Measurements from ENCODE around the gene EPHA7.

The EPHA7 gene

DNA sequence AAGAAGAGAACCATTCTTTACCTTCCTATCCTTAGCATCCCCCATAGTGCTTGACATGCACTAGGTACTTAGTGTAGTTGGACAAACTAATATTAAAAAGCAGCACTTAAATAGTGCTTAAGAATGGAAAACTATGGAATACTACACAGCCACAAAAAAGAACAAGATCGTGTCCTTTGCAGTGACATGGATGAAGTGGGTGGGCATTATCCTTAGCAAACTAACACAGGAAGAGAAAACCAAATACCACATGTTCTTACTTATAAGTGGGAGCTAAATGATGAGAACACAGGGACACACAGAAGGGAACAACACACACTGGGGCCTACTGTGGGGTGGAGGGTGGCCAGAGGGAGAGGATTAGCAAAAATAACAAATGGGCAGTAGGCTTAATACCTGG lies 66.8 kb downstream of the EPHA7 start:
- no peak overlapping the region for H3K4me2 ChIP-seq (ENCODE audit: low read length, poor library complexity, severe bottlenecking)
- no peaks in the 10 kb centered on the region for H3K4me1 ChIP-seq (ENCODE audit: control insufficient read depth, insufficient read depth, low read depth, low read length)
- WGBS, result no CpG with 5 or more reads among the region's 1 CpG
- H3K9ac ChIP-seq (ENCODE audit: low read length), result no peak overlapping the region
- no peak for DNase-seq
- H3K23ac ChIP-seq (ENCODE audit: low read length in 2 of 2), result no peak overlapping the region
- no peak overlapping the region for H2AK5ac ChIP-seq (ENCODE audit: low read length, severe bottlenecking)
- peaks cover 0 to 8% of the 10 kb centered on the region in 2 experiments for H3K36me3 ChIP-seq (ENCODE audit: control insufficient read depth in 1 of 2, insufficient read depth in 2 of 2, low read depth in 1 of 2, low read length in 2 of 2)
- no peak overlapping the region for H3K4ac ChIP-seq (ENCODE audit: low read depth in 1 of 2, low read length in 2 of 2)
- no peak overlapping the region for H2BK5ac ChIP-seq (ENCODE audit: low read depth, low read length, poor library complexity, severe bottlenecking)
- no peak overlapping the region for H3K27ac ChIP-seq (ENCODE audit: low read length, poor library complexity, severe bottlenecking)
- no peak overlapping the region for H4K91ac ChIP-seq (ENCODE audit: low read length)
- H3K27me3 ChIP-seq (ENCODE audit: control insufficient read depth in 1 of 2, insufficient read depth in 1 of 2, low read length in 2 of 2), result no peaks in the 10 kb centered on the region
- no peak overlapping the region for H2BK15ac ChIP-seq (ENCODE audit: low read depth, poor library complexity, severe bottlenecking)
- no peak overlapping the region for H3K18ac ChIP-seq (ENCODE audit: low read depth in 1 of 2, low read length in 2 of 2)
- H3K79me1 ChIP-seq (replicated peaks; ENCODE audit: low read length, poor library complexity, severe bottlenecking), result peaks cover 1% of the 10 kb centered on the region
- no peak overlapping the region for H3K14ac ChIP-seq (ENCODE audit: low read length in 2 of 2)
- no peak overlapping the region for H2BK120ac ChIP-seq (ENCODE audit: low read depth, low read length)
- no peak overlapping the region for H2BK12ac ChIP-seq (ENCODE audit: low read length in 2 of 2)
- no peak overlapping the region for H2AFZ ChIP-seq (ENCODE audit: low read depth, low read length)
- H3K4me3 ChIP-seq (ENCODE audit: insufficient read depth in 1 of 2, low read depth in 1 of 2, low read length in 2 of 2), result no peak overlapping the region
- no peaks in the 10 kb centered on the region for H3K9me3 ChIP-seq (ENCODE audit: control insufficient read depth, low read length)
- no peak overlapping the region for H4K8ac ChIP-seq (ENCODE audit: low read length)

DNA sequence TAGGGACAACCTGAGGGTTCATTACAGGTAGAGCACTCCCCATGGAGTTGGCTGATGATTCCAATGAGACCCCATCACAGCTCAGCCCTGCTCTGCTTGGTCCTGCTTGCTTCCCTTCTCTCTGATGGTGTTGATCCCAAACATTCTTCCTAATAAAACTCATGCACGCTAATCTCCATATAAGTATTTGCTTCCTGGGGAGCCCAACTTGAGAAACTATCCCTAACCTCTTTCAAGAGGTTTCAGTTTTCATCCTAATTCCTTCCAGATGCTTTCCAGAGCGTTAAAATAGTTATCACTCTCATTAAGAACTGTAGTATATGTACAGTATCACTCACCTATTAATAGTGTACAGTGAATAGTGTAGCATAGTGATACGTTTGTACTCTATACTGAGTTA lies 68.1 kb downstream of the EPHA7 start:
- peaks cover 0 to 4% of the 10 kb centered on the region in 2 experiments for H3K36me3 ChIP-seq (ENCODE audit: control insufficient read depth in 1 of 2, insufficient read depth in 2 of 2, low read depth in 1 of 2, low read length in 2 of 2)
- no peak overlapping the region for H2BK15ac ChIP-seq (ENCODE audit: low read depth, poor library complexity, severe bottlenecking)
- H4K8ac ChIP-seq (ENCODE audit: low read length), result no peak overlapping the region
- peaks cover 1% of the 10 kb centered on the region for H3K79me1 ChIP-seq (replicated peaks; ENCODE audit: low read length, poor library complexity, severe bottlenecking)
- H3K4ac ChIP-seq (ENCODE audit: low read depth in 1 of 2, low read length in 2 of 2), result no peak overlapping the region
- H3K27me3 ChIP-seq (ENCODE audit: control insufficient read depth in 1 of 2, insufficient read depth in 1 of 2, low read length in 2 of 2), result no peaks in the 10 kb centered on the region
- no peak overlapping the region for H3K14ac ChIP-seq (ENCODE audit: low read length in 2 of 2)
- H3K4me2 ChIP-seq (ENCODE audit: low read length, poor library complexity, severe bottlenecking), result no peak overlapping the region
- no peak overlapping the region for H3K9ac ChIP-seq (ENCODE audit: low read length)
- no peak overlapping the region for H3K23ac ChIP-seq (ENCODE audit: low read length in 2 of 2)
- peak overlapping the region in 1 of 2 experiments; percentile 12 for H3K18ac ChIP-seq (ENCODE audit: low read depth in 1 of 2, low read length in 2 of 2)
- no peak overlapping the region for H2BK120ac ChIP-seq (ENCODE audit: low read depth, low read length)
- H3K4me1 ChIP-seq (ENCODE audit: control insufficient read depth, insufficient read depth, low read depth, low read length), result no peaks in the 10 kb centered on the region
- H3K9me3 ChIP-seq (ENCODE audit: control insufficient read depth, low read length), result no peaks in the 10 kb centered on the region
- H3K4me3 ChIP-seq (ENCODE audit: insufficient read depth in 1 of 2, low read depth in 1 of 2, low read length in 2 of 2), result no peak overlapping the region
- no peak overlapping the region for H3K27ac ChIP-seq (ENCODE audit: low read length, poor library complexity, severe bottlenecking)
- H2AFZ ChIP-seq (ENCODE audit: low read depth, low read length), result no peak overlapping the region
- no peak overlapping the region for H4K91ac ChIP-seq (ENCODE audit: low read length)
- WGBS, result 95% methylated on average over 1 of the region's 3 CpGs
- no peak overlapping the region for H2AK5ac ChIP-seq (ENCODE audit: low read length, severe bottlenecking)
- H2BK5ac ChIP-seq (ENCODE audit: low read depth, low read length, poor library complexity, severe bottlenecking), result no peak overlapping the region
- no peak for DNase-seq
- H2BK12ac ChIP-seq (ENCODE audit: low read length in 2 of 2), result no peak overlapping the region

DNA sequence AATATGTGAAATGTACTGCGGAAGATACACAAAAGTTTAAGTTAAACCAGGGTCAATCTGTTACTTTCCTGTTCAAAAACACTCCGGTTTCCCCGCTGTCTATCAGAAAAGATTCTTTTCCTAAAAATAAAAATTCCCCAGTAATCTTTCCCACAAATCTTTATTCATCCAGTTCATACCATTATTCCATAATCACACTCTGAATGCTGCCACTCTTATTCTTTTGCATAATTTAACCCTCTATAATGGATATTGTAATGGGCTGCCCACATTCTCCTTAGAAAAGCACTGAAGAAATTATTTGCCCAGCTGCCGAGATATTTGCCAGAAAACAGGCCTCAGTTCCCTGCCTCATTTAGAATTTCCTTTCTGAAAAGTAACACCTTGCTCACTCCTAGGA lies 68.6 kb downstream of the EPHA7 start:
- Histone ChIP-seq H3K9ac (ENCODE audit: low read length) (no peak overlapping the region), H3K9me3 (ENCODE audit: control insufficient read depth, low read length) (no peaks in the 10 kb centered on the region), H3K18ac (ENCODE audit: low read depth in 1 of 2, low read length in 2 of 2) (no peak overlapping the region), H3K79me1 (replicated peaks; ENCODE audit: low read length, poor library complexity, severe bottlenecking) (peaks cover 1% of the 10 kb centered on the region), H2BK15ac (ENCODE audit: low read depth, poor library complexity, severe bottlenecking) (no peak overlapping the region), H3K23ac (ENCODE audit: low read length in 2 of 2) (no peak overlapping the region), H4K91ac (ENCODE audit: low read length) (no peak overlapping the region), H2AK5ac (ENCODE audit: low read length, severe bottlenecking) (no peak overlapping the region), H2BK5ac (ENCODE audit: low read depth, low read length, poor library complexity, severe bottlenecking) (no peak overlapping the region), H3K27me3 (ENCODE audit: control insufficient read depth in 1 of 2, insufficient read depth in 1 of 2, low read length in 2 of 2) (no peaks in the 10 kb centered on the region), H2AFZ (ENCODE audit: low read depth, low read length) (no peak overlapping the region), H3K4ac (ENCODE audit: low read depth in 1 of 2, low read length in 2 of 2) (no peak overlapping the region), H3K27ac (ENCODE audit: low read length, poor library complexity, severe bottlenecking) (no peak overlapping the region), H3K14ac (ENCODE audit: low read length in 2 of 2) (no peak overlapping the region), H4K8ac (ENCODE audit: low read length) (no peak overlapping the region), H3K36me3 (ENCODE audit: control insufficient read depth in 1 of 2, insufficient read depth in 2 of 2, low read depth in 1 of 2, low read length in 2 of 2) (peaks cover 0 to 2% of the 10 kb centered on the region in 2 experiments), H2BK12ac (ENCODE audit: low read length in 2 of 2) (no peak overlapping the region), H3K4me2 (ENCODE audit: low read length, poor library complexity, severe bottlenecking) (no peak overlapping the region), H3K4me1 (ENCODE audit: control insufficient read depth, insufficient read depth, low read depth, low read length) (no peaks in the 10 kb centered on the region), H2BK120ac (ENCODE audit: low read depth, low read length) (no peak overlapping the region), H3K4me3 (ENCODE audit: insufficient read depth in 1 of 2, low read depth in 1 of 2, low read length in 2 of 2) (no peak overlapping the region)
- WGBS, result over 99% methylated on average over 4 of the region's 4 CpGs
- no peak for DNase-seq

DNA sequence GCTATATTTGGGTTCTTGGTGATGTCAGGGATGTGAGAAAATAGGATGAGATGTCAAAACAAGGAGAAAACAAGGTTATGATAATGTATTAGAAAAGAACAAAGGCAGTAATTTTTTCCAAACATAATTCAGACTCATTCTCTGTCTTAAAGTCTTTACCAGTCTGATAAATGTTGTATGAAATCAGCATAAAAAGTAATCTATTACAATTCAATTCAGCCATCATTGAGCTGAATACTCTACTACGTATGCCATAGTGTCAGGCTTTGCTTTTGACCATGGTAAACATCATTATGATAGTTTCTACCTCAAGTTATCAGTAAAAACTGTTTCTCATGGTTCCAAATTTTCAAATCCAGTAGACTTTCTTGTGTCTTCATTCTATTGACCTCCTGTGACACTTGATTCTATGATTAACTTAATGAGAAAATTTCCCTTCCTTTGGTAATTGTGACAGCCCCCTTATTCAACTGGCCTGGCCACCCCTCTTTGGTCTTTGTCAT lies 75.0 kb downstream of the EPHA7 start:
- WGBS, result 42% methylated on average over 1 of the region's 1 CpG
- no peaks in the 10 kb centered on the region for H3K36me3 ChIP-seq (ENCODE audit: control insufficient read depth in 1 of 2, insufficient read depth in 2 of 2, low read depth in 1 of 2, low read length in 2 of 2)
- no peak overlapping the region for H2BK120ac ChIP-seq (ENCODE audit: low read depth, low read length)

More for the DNA sequence above, 75.0 kb downstream of the EPHA7 start:
- DNase-seq, result no peak
- Histone ChIP-seq H2BK15ac (ENCODE audit: low read depth, poor library complexity, severe bottlenecking) (no peak overlapping the region), H3K9ac (ENCODE audit: low read length) (no peak overlapping the region), H4K8ac (ENCODE audit: low read length) (no peak overlapping the region), H3K4me3 (ENCODE audit: insufficient read depth in 1 of 2, low read depth in 1 of 2, low read length in 2 of 2) (no peak overlapping the region), H3K79me1 (replicated peaks; ENCODE audit: low read length, poor library complexity, severe bottlenecking) (peaks cover 3% of the 10 kb centered on the region), H2AK5ac (ENCODE audit: low read length, severe bottlenecking) (no peak overlapping the region), H3K23ac (ENCODE audit: low read length in 2 of 2) (no peak overlapping the region), H3K27ac (ENCODE audit: low read length, poor library complexity, severe bottlenecking) (no peak overlapping the region), H4K91ac (ENCODE audit: low read length) (no peak overlapping the region), H3K27me3 (ENCODE audit: control insufficient read depth in 1 of 2, insufficient read depth in 1 of 2, low read length in 2 of 2) (no peaks in the 10 kb centered on the region), H3K4me1 (ENCODE audit: control insufficient read depth, insufficient read depth, low read depth, low read length) (no peaks in the 10 kb centered on the region), H2AFZ (ENCODE audit: low read depth, low read length) (no peak overlapping the region), H3K4me2 (ENCODE audit: low read length, poor library complexity, severe bottlenecking) (no peak overlapping the region), H2BK12ac (ENCODE audit: low read length in 2 of 2) (no peak overlapping the region), H3K14ac (ENCODE audit: low read length in 2 of 2) (no peak overlapping the region), H3K9me3 (ENCODE audit: control insufficient read depth, low read length) (no peaks in the 10 kb centered on the region), H2BK5ac (ENCODE audit: low read depth, low read length, poor library complexity, severe bottlenecking) (no peak overlapping the region), H3K4ac (ENCODE audit: low read depth in 1 of 2, low read length in 2 of 2) (no peak overlapping the region), H3K18ac (ENCODE audit: low read depth in 1 of 2, low read length in 2 of 2) (no peak overlapping the region)
